ENCODE results near the gene PELO. TPM values are rescaled to one million over a fixed set of nuclear protein-coding genes. Genes with fewer than 3 reads are reported as not detected.
A peak's percentile ranks its signal among the peaks of the same experiment; 100 is the strongest.

Gene PELO
- total and polyA plus RNA-seq, 7 experiments from 2014 or later, result 4.6 to 16.8 (median 8.4) TPM

GRCh38 chr5:52767766-52768480 is 19.8 kb upstream of the PELO start:
- Mint-ChIP-seq H3K4me1 (peaks cover 17 to 57% (median 21%) of the 10 kb centered on the region in 7 donors), H3K9me3 (peaks cover 0 to 6% (median 0%) of the 10 kb centered on the region in 11 donors), H3K27me3 (peaks cover 0 to 2% (median 0%) of the 10 kb centered on the region in 5 donors), H3K36me3 (peaks cover 0 to 19% (median 0%) of the 10 kb centered on the region in 5 donors), H3K27ac (no peak overlapping the region), H3K4me3 (no peak overlapping the region)
- H3K9me3 ChIP-seq (ENCODE audit: control insufficient read depth in 2 of 3, low read length in 3 of 3), result no peaks in the 10 kb centered on the region
- no peaks in the 10 kb centered on the region for H3K36me3 ChIP-seq (ENCODE audit: control insufficient read depth in 2 of 3, insufficient read depth in 3 of 3, low read length in 3 of 3)
- DNase-seq (no peak), ATAC-seq (no peak)
- no peaks in the 10 kb centered on the region for H3K27me3 ChIP-seq (ENCODE audit: control insufficient read depth in 2 of 2, insufficient read depth in 2 of 2, low read length in 2 of 2)
- CTCF ChIA-PET, result interaction anchor here (0.8 to 1.5 kb wide), 3 partner anchors 9 to 24 kb away, joined by 3 to 5 read pairs (median 4); no protein-coding TSS in a partner anchor
- H3K4me3 ChIP-seq (ENCODE audit: low read length), result no peak overlapping the region
- intact Hi-C loops (cut with micrococcal nuclease), result no loop called here
- POLR2A ChIA-PET, result interaction anchor here (0.6 kb wide), 2 partner anchors 27 to 30 kb away, joined by 3 read pairs; no protein-coding TSS in a partner anchor
- no peak overlapping the region for H3K27ac ChIP-seq (ENCODE audit: low read depth, low read length)
- peaks cover 13 to 15% of the 10 kb centered on the region in 2 donors for H3K4me1 ChIP-seq (ENCODE audit: control insufficient read depth in 2 of 2, insufficient read depth in 2 of 2, low read length in 2 of 2)

- Mint-ChIP-seq H3K36me3 (peaks cover 0 to 18% (median 0%) of the 10 kb centered on the region in 5 donors), H3K4me3 (no peak overlapping the region), H3K27ac (peak overlapping the region in 1 of 9 donors; percentile 4), H3K27me3 (peaks cover 0 to 5% (median 0%) of the 10 kb centered on the region in 5 donors), H3K4me1 (peaks cover 22 to 61% (median 31%) of the 10 kb centered on the region in 7 donors), H3K9me3 (peaks cover 0 to 4% (median 0%) of the 10 kb centered on the region in 11 donors)
- no peaks in the 10 kb centered on the region for H3K36me3 ChIP-seq (ENCODE audit: control insufficient read depth in 2 of 3, insufficient read depth in 3 of 3, low read length in 3 of 3)
- intact Hi-C loops (cut with micrococcal nuclease), result no loop called here
- no peak for ATAC-seq
- DNase-seq, result no peak
- no peaks in the 10 kb centered on the region for H3K9me3 ChIP-seq (ENCODE audit: control insufficient read depth in 2 of 3, low read length in 3 of 3)
- ChIA-PET CTCF (no interaction called here), POLR2A (no interaction called here)
- H3K4me1 ChIP-seq (ENCODE audit: control insufficient read depth in 2 of 2, insufficient read depth in 2 of 2, low read length in 2 of 2), result peaks cover 21 to 25% of the 10 kb centered on the region in 2 donors
- no peak overlapping the region for H3K27ac ChIP-seq (ENCODE audit: low read depth, low read length)
- H3K4me3 ChIP-seq (ENCODE audit: low read length), result no peak overlapping the region
- H3K27me3 ChIP-seq (ENCODE audit: control insufficient read depth in 2 of 2, insufficient read depth in 2 of 2, low read length in 2 of 2), result no peaks in the 10 kb centered on the region
Observed at GRCh38 chr5:52769061-52769460, 18.7 kb upstream of the PELO start.

- CTCF ChIA-PET, result interaction anchor here (0.6 to 0.7 kb wide), 2 partner anchors 30 to 44 kb away, joined by 3 read pairs; no protein-coding TSS in a partner anchor
- POLR2A ChIA-PET, result no interaction called here
- H3K36me3 Mint-ChIP-seq, result peaks cover 0 to 14% (median 0%) of the 10 kb centered on the region in 5 donors
- intact Hi-C loops (cut with micrococcal nuclease), result loop anchor here in 1 of 2 donors (2.0 kb wide), 2 partner anchors 16 to 28 kb away; partner anchors contain the start of genes ITGA1 and PELO
- peak overlapping the region in 1 of 9 donors; percentile 18 for H3K27ac Mint-ChIP-seq
- Histone ChIP-seq H3K4me1 (ENCODE audit: control insufficient read depth in 2 of 2, insufficient read depth in 2 of 2, low read length in 2 of 2) (peaks cover 24 to 34% of the 10 kb centered on the region in 2 donors), H3K27me3 (ENCODE audit: control insufficient read depth in 2 of 2, insufficient read depth in 2 of 2, low read length in 2 of 2) (no peaks in the 10 kb centered on the region), H3K4me3 (ENCODE audit: low read length) (no peak overlapping the region), H3K36me3 (ENCODE audit: control insufficient read depth in 2 of 3, insufficient read depth in 3 of 3, low read length in 3 of 3) (no peaks in the 10 kb centered on the region), H3K27ac (ENCODE audit: low read depth, low read length) (no peak overlapping the region), H3K9me3 (ENCODE audit: control insufficient read depth in 2 of 3, low read length in 3 of 3) (no peaks in the 10 kb centered on the region)
- H3K4me1 Mint-ChIP-seq, result peaks cover 27 to 67% (median 38%) of the 10 kb centered on the region in 7 donors
- H3K27me3 Mint-ChIP-seq, result peaks cover 0 to 7% (median 0%) of the 10 kb centered on the region in 5 donors
- DNase-seq (no peak), ATAC-seq (no peak)
- H3K9me3 Mint-ChIP-seq, result peaks cover 0 to 2% (median 0%) of the 10 kb centered on the region in 11 donors
- H3K4me3 Mint-ChIP-seq, result peak overlapping the region in 1 of 10 donors; percentile 28
Observed at GRCh38 chr5:52770287-52770939, 17.3 kb upstream of the PELO start.

- ChIA-PET POLR2A (no interaction called here), CTCF (interaction anchor here (0.7 kb wide), 1 partner anchor 42 kb away, joined by 3 read pairs; no protein-coding TSS in a partner anchor)
- Histone ChIP-seq H3K9me3 (ENCODE audit: control insufficient read depth in 2 of 3, low read length in 3 of 3) (no peaks in the 10 kb centered on the region), H3K4me1 (ENCODE audit: control insufficient read depth in 2 of 2, insufficient read depth in 2 of 2, low read length in 2 of 2) (peaks cover 34 to 45% of the 10 kb centered on the region in 2 donors), H3K27ac (ENCODE audit: low read depth, low read length) (peak overlapping the region; percentile 31), H3K27me3 (ENCODE audit: control insufficient read depth in 2 of 2, insufficient read depth in 2 of 2, low read length in 2 of 2) (no peaks in the 10 kb centered on the region), H3K36me3 (ENCODE audit: control insufficient read depth in 2 of 3, insufficient read depth in 3 of 3, low read length in 3 of 3) (no peaks in the 10 kb centered on the region), H3K4me3 (ENCODE audit: low read length) (peak overlapping the region; percentile 3)
- peaks cover 35 to 76% (median 49%) of the 10 kb centered on the region in 7 donors for H3K4me1 Mint-ChIP-seq
- intact Hi-C loops (cut with micrococcal nuclease), result loop anchor here in 1 of 2 donors (1.0 to 2.0 kb wide), 4 partner anchors 15 to 46 kb away; partner anchors contain the start of genes ITGA1 and PELO
- peak overlapping the region; percentile 67 to 94 (median 85) for H3K27ac Mint-ChIP-seq
- peak in 4 of 9 donors; percentile 21 to 43 (median 26) for DNase-seq
- peak; percentile 71 for ATAC-seq
- H3K27me3 Mint-ChIP-seq, result peaks cover 0 to 7% (median 0%) of the 10 kb centered on the region in 5 donors
- peaks cover 0 to 4% (median 0%) of the 10 kb centered on the region in 11 donors for H3K9me3 Mint-ChIP-seq
- H3K36me3 Mint-ChIP-seq, result peaks cover 0 to 16% (median 0%) of the 10 kb centered on the region in 5 donors
- H3K4me3 Mint-ChIP-seq, result peak overlapping the region in 9 of 10 donors; percentile 42 to 78 (median 67)
Observed at GRCh38 chr5:52771343-52772039, 16.2 kb upstream of the PELO start.

- Mint-ChIP-seq H3K4me3 (peak overlapping the region in 5 of 10 donors; percentile 9 to 70 (median 24)), H3K4me1 (peaks cover 36 to 79% (median 55%) of the 10 kb centered on the region in 7 donors), H3K27me3 (peaks cover 0 to 7% (median 0%) of the 10 kb centered on the region in 5 donors), H3K36me3 (peaks cover 0 to 14% (median 0%) of the 10 kb centered on the region in 5 donors), H3K27ac (peak overlapping the region in 8 of 9 donors; percentile 0 to 87 (median 67)), H3K9me3 (peaks cover 0 to 4% (median 0%) of the 10 kb centered on the region in 11 donors)
- H3K36me3 ChIP-seq (ENCODE audit: control insufficient read depth in 2 of 3, insufficient read depth in 3 of 3, low read length in 3 of 3), result no peaks in the 10 kb centered on the region
- no peaks in the 10 kb centered on the region for H3K9me3 ChIP-seq (ENCODE audit: control insufficient read depth in 2 of 3, low read length in 3 of 3)
- DNase-seq, result no peak
- ChIA-PET CTCF (no interaction called here), POLR2A (interaction anchor here (1.1 to 1.4 kb wide), 2 partner anchors 15 to 27 kb away, joined by 3 read pairs; partner anchors contain the start of genes ITGA1 and PELO)
- peaks cover 38 to 50% of the 10 kb centered on the region in 2 donors for H3K4me1 ChIP-seq (ENCODE audit: control insufficient read depth in 2 of 2, insufficient read depth in 2 of 2, low read length in 2 of 2)
- intact Hi-C loops (cut with micrococcal nuclease), result loop anchor here in 1 of 2 donors (1.0 kb wide), 1 partner anchor 30 kb away; no protein-coding TSS in a partner anchor
- H3K27me3 ChIP-seq (ENCODE audit: control insufficient read depth in 2 of 2, insufficient read depth in 2 of 2, low read length in 2 of 2), result no peaks in the 10 kb centered on the region
- H3K4me3 ChIP-seq (ENCODE audit: low read length), result no peak overlapping the region
- no peak for ATAC-seq
- H3K27ac ChIP-seq (ENCODE audit: low read depth, low read length), result no peak overlapping the region
Observed at GRCh38 chr5:52772668-52773067, 15.0 kb upstream of the PELO start.

All from naive thymus-derived CD4-positive, alpha-beta T cell (primary cell).